CD4-positive, alpha-beta T cell treated with Interleukin-4 for 1 hour (primary cell): ENCODE measurements around the gene KIF3C.
"Not testable (repeated sequence)": the region's sequence is repeated elsewhere in the genome, so short reads cannot be mapped to it uniquely, and the experiment has no call there.

Source experiments
- DNase-seq, 2 donors: peaks; one replicate each; pipeline ENCODE4 v3.0.0-alpha.2; 2020 to 2022

KIF3C gene

DNA sequence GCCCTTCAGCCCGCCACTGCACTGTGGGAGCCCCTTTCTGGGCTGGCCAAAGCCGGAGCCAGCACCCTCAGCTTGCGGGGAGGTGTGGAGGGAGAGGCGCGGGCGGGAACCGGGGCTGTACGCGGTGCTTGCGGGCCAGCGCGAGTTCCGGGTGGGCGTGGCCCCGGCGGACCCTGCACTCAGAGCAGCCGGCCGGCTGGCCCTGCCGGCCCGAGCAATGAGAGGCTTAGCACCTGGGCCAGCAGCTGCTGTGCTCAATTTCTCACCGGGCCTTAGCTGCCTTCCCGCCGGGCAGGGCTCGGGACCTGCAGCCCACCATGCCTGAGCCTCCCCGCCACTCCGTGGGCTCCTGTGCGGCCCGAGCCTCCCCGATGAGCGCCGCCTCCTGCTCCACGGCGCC, 66.9 kb downstream of the KIF3C start:
- not testable (repeated sequence) for DNase-seq

DNA sequence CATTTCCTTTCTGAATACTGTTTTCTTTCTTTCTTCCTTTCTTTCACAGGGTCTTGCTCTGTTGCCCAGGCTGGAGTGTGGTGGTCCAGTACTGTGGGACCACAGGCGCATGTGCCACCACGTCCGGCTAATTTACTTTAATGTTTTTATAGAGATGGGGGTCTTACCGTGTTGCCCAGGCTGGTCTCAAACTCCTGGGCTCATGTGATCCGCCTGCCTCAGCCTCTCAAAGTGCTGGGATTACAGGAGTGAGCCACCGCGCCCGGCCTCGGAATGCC, 68.7 kb downstream of the KIF3C start:
- not testable (repeated sequence) for DNase-seq

DNA sequence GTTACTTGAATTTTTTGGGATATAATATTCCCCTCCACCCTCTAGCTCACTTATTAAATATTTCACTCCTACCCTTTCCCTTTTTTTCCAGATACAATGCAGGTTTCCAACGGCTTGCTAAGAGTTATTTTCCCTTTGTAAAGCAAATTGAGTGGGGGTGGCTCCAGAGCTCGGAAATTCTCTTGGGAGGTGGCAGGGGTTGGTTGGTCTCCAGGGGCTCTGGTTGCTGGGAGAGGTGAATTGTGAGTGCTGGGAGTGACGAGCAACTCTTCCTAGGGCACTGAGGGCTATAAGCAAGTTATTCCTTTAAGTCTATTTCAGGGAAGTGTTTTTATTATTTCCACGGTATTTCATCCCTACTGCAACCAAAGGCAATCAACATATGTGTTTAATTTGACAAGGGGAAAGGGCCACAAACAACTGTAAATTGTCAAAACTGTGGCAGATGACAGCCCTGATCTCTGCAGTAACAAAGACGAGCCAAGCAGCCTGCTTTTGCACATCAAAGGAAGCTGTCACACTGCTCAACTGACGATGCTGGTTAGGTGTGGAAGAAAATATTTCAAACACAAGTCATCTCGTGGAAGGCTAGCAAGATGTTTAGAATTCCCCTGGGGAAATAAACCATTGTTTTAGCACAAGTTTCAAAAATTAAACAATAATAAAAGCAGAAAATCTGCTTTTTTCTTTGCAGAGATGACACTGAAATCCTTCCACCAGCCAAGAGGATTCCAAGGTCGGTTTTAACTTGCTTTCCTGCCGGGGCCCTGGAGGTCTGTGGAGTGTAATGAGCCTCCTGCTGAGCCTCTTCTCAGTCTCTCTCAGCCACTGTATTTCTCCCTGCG, 69.2 kb downstream of the KIF3C start:
- no peak for DNase-seq

DNA sequence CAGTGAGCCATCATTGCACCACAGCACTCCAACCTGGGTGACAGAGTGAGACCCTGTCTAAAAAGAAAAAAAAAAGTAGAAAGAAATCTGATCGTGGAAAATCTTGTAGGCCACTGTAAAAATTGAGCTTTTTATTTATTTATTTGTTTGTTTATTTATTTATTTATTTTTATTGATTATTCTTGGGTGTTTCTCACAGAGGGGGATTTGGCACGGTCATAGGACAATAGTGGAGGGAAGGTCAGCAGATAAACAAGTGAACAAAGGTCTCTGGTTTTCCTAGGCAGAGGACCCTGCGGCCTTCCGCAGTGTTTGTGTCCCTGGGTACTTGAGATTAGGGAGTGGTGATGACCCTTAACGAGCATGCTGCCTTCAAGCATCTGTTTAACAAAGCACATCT, 72.7 kb downstream of the KIF3C start:
- not testable (repeated sequence) for DNase-seq

DNA sequence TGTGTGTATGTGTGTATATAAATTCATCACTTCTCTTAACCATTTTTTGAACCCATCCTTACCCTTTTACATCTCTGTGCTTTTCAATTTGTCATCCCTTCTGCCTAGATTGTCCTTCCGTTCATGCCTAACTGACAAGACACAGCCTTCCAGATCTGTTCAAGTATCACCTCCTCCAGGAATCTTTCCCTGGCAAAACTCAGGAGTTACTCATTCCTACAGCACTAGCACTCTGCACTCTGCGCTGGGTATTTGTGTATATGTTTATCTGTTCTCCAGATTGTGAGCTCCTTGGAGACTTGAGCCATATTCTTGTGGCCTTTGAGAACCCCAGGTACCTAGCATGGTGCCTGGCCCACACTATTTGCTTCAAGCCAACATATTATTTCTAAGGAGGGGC, 77.2 kb downstream of the KIF3C start:
- no peak for DNase-seq

GRCh38 chr2:25903216-25903776, 79.0 kb downstream of the KIF3C start:
- no peak for DNase-seq

DNA sequence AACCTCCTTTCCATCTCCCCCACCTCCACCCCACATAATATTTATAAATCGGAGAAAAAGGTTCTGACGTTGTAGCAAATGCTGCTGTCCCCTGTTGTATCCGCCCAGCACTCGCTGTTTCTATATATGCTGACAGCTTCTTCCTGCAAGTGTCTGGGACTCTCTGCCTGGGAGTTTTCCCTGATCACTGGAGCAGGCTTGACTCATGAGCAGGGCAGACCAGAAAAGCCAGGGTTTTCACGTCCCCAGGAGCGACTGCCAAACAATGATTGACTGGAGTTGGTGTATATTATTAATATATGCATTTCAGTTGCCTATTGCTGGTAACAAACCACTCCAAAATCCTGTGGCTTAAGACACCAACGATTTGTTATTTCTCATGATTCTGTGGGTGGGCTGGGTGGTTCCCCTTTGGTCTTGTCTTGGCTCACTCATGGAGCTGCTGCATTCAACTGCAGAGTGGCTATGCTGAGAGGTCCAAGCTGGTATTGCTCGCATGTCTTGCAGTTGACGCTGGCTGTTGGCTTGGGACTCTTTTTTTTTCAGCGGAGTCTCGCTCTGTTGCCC, 82.8 kb downstream of the KIF3C start:
- no peak for DNase-seq

GRCh38 chr2:25897506-25897905, 84.8 kb downstream of the KIF3C start:
- DNase-seq: no peak

GRCh38 chr2:25896308-25896707, 86.0 kb downstream of the KIF3C start:
- not testable (repeated sequence) for DNase-seq

GRCh38 chr2:25895610-25896009, 86.7 kb downstream of the KIF3C start:
- DNase-seq: no peak

- DNase-seq: no peak
Measured at GRCh38 chr2:25895018-25895417, 87.3 kb downstream of the KIF3C start.

DNA sequence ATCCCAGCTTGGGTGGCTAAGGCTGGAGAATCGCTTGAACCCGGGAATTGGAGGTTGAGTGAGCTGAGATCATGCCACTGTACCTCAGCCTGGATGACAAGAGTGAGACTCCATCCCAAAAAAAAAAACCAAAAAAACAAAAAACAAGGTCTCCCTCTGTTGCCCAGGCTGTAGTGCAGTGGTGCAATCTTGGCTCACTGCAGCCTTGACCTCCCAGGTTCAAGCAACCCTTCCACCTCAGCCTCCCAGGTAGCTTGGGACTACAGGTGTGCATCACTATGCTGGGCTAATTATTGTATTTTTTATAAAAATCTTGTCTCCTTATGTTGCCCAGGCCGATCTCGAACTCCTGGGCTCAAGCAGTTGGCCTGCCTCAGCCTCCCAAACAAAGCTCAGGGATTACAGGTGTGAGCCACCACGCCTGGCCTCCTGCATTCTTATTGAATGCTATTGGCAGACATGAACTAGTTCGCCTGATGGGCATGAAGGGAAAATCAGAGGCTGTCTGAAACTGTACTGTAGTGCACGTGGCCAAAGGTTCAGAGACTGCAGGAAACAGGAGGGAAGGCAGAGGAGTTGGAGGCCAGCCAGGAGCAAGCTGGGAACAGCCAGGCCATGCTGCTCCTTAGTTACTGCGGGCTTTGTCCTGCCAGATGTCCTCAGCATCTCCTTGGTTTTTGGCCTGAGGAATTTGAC, 88.0 kb downstream of the KIF3C start:
- DNase-seq: no peak

DNA sequence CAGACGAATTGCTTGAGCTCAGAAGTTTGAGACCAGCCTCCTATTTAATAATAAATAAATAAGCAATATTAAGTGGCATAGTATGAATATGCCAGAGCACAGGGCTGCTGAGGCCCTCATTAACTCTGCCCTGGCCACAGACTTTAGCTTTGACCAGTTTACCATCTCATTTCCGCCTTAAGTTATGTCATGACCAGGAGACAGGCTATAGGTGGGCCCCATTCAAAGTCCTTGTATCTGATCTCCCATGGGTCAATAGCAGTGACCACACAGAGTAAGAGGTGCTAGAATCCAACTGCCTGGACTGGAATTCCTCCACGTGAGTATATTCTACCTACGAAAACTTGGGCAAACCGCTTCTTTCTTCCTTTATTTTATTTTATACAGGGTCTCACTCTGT, 90.6 kb downstream of the KIF3C start:
- no peak for DNase-seq

GRCh38 chr2:25887624-25888242, 94.6 kb downstream of the KIF3C start:
- DNase-seq: no peak

DNA sequence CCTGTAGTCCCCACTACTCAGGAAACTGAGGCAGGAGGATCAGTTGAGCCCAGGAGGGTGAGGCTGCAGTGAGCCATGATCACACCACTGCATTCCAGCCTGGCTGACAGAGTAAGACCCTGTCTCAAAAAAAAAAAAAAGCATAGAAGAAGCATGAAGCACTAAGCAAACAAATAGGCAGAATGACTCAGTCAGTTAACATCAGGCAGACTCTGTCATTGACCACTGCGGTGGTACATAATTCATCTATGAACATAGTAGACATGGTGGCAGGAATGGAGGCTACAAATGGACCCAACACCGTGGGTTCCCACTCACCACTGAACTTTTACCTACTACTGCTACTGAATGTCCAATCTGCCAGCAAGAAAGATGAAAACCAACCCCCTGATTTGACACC, 96.4 kb downstream of the KIF3C start:
- no peak for DNase-seq

DNA sequence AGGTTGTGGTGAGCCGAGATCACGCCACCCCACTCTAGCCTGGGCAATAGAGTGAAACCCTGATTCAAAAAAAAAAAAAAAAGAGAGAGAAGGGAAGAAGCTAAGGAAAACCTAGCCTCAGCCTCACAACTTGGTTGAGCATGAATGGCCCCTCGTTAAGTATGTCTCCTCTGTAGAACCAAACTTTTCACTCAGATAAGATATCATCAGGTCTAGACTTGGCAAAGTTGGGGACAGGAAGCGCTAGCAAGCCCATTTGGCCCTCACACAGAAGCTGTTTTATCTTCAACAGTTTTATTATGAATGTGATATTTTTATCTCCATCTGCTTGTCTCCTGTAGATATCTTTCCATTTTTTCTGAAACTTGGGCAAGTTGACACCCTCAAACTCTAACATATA, 100.5 kb downstream of the KIF3C start:
- DNase-seq: no peak

DNA sequence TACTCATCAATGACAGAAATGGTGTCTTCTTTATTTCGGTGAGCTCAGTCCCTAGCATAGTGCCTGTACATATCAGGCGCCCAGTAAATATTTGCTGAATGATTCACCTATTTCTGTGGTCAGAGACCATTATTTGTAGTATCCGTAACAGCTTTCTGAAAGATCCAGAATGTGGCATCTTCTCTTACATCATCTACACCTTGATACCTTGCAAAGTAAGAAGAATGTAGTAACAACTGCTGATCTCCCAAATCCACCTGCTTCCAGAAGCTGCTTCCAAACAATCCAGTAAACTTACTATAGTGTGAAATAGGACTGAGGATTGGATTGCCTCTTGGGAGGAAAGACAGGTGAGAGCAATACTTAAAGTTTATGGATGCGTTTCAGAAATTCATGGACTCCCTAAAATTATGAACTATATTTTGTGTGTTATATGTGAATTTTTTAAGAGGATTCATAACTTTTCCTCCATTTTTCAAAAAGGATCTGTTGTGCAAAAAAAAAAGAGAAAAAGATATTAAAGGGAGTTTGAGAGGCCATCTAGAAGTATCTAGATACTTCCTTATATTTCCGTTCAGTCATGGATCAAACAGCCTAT, 103.1 kb downstream of the KIF3C start:
- DNase-seq: no peak

GRCh38 chr2:25878361-25879132, 103.8 kb downstream of the KIF3C start, which contains the start of gene ASXL2:
TSS of gene ASXL2 (minus strand) at chr2:25878487. CDS start at chr2:25878222, 265 bp downstream.
- peak; percentile 98 for DNase-seq

- DNase-seq: peak; percentile 64 to 74
Measured at GRCh38 chr2:25877431-25878360, 104.6 kb downstream of the KIF3C start.
